ENCODE data around the gene FAM43A. TPM values are rescaled to one million over a fixed set of nuclear protein-coding genes. Genes with fewer than 3 reads are reported as not detected.

The FAM43A gene, protein sequence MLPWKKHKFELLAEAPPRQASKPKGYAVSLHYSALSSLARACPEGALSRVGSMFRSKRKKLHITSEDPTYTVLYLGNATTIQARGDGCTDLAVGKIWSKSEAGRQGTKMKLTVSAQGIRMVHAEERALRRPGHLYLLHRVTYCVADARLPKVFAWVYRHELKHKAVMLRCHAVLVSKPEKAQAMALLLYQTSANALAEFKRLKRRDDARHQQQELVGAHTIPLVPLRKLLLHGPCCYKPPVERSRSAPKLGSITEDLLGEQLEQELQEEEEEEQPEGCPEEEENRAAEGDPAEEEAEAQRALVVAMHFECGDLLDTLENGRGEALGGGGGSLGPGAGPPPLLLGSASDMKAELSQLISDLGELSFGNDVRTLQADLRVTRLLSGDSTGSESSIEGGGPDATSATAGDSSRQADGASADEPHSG
- total RNA-seq: 35.3 and 47.0 TPM in 2 replicates

DNA sequence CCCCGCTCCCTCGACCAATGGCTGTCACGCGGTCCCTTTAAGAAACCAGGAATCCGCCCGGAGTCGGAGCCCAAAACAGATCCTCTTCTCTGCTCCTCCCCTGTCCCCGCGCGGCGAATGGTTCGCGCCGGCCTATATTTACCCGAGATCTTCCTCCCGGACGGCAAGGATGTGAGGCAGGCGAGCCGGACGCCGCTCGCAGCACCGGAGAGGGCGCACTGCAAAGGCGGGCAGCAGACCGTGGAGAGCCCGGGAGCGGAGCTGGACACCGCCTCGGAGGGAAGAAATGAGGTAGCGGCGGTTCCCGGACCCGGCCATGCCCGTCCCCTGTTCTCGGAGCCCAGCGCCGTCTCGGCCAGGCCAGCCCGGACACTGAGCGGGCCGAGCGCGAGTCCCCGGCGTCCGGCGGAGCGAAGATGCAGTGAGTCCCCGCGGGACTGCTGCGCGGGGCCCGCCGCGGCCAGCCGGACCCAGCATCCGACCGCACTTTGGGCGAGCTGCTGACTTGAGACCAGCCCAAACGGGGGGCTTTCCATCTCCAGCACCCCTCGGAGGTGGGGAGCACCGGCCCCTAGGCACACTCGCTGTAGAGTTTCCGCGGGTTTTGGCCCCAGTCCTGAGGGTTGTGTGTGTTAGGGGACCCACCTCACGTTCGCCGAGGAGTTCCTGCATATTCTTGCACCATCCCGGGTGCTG lies at the start of gene FAM43A:
Gene FAM43A, plus strand, starts transcription at position 166 of the 696 bp plus-strand sequence. CDS start 944 bp downstream, outside the sequence.

DNA sequence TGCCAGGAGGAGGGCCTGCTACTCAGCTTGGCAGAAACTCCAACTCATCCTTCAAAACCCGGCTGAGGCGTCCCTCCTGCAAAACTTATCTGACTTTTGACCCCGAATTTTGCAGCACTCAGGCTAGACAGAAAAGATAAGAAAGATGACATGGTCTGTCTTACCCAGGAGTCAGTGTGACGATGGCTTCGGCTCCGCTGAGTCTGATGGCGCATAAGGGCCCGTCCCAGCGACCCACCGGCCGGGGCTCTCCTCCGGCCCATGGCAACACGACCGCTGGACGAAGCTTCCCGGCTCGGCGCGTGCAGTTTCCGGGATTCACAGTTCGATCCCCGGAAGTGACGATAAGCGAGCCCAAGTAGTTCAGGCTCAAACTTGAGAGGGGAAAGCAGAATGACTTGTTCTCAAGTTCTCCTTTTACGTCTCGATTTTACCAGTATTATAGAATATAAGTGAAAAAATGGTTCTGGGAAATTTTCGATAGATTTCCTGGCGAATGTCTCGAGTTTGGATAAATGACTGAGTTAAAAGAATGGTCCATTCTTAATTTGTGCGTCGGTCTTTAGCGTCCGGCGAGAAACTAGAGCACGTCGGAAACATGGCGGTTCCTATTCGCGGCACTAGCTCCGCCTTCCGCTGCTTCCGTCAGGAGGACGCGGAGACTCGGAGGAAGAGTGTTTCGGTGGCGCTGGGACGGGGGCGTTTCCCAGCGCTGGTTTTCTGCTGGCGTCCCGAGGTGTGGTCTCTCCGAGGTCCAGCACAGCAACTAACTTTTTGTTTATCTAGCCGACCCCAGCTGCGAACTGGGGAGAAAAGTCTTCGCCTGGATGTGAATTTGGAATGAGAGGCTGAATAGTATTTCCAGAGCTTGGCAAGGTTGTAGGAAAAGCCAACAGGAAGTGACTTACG lies 13.5 kb upstream of the FAM43A start, which contains the start of gene LSG1:
Gene LSG1, minus strand, starts transcription at position 292 of the 909 bp plus-strand sequence. Its CDS starts 29 bp downstream, at position 263.

Other genes with a start within 250 kb of the FAM43A start
- gene ATP13A3, start 198.9 kb upstream of the FAM43A start, total RNA-seq: 813 and 968 TPM in 2 replicates
- gene TMEM44, start 52.5 kb upstream of the FAM43A start, total RNA-seq: 17.2 and 27.5 TPM in 2 replicates
- 29.4 and 47.3 TPM in 2 replicates for gene LSG1, start 13.7 kb upstream of the FAM43A start, total RNA-seq

Measured in smooth muscle cell of the umbilical artery (primary cell).